GM19324 (cell line): ENCODE data around the gene IL4.
"Not testable (repeated sequence)": the region's sequence is repeated elsewhere in the genome, so short reads cannot be mapped to it uniquely, and the experiment has no call there.

Experiments
- ATAC-seq: cut with Tn5 transposase; IDR thresholded peaks from one replicate; pipeline ENCODE4 v1.9.1; 2021; ENCODE audit warnings: mild to moderate bottlenecking, moderate library complexity; ENCODE audit not compliant: unreplicated experiment, low FRiP score

The IL4 gene

GRCh38 chr5:132673939-132674630 lies at the start of gene IL4:
Gene IL4, plus strand, starts transcription at chr5:132673989. Its CDS starts 62 bp downstream, at chr5:132674051.
- ATAC-seq = peak; percentile 20

DNA sequence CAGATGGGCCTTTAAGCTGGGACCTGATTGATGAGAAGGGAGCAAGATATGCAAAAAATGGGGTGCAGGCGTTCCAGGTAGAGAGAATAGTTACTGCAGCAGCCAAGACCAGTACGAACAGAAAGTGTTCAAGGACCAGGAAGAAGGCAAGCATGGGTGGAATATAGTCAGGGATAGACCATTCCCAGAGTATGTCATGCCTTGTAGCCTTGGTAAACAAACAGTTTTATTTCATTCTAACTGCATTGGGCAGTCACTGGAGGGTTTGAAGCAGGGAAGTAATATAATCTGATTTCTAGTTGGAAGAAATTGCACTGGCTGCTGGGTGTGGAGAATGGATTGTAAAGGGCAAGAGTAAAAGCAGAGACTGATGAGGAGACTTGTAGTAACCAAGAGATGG lies 46.3 kb upstream of the IL4 start:
- no peak for ATAC-seq

DNA sequence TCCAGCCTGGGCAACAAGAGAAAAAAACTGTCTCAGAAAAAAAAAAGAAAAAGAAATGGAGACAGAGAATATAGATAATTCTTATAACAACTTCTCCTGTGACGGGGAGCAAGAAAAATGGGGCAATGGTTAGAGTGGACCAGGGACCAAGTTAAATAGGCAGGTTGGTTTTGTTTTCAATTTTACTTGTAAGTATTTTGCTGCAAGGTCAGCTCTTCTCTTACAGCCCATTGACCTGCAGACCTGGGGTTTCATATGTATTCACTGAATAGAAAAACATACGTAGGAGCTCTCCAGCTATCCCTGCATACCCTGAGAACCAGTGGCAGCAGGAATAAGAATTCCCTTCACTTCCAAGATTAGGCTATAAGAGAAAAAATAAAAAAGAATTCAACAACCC lies 45.0 kb upstream of the IL4 start:
- ATAC-seq = no peak

DNA sequence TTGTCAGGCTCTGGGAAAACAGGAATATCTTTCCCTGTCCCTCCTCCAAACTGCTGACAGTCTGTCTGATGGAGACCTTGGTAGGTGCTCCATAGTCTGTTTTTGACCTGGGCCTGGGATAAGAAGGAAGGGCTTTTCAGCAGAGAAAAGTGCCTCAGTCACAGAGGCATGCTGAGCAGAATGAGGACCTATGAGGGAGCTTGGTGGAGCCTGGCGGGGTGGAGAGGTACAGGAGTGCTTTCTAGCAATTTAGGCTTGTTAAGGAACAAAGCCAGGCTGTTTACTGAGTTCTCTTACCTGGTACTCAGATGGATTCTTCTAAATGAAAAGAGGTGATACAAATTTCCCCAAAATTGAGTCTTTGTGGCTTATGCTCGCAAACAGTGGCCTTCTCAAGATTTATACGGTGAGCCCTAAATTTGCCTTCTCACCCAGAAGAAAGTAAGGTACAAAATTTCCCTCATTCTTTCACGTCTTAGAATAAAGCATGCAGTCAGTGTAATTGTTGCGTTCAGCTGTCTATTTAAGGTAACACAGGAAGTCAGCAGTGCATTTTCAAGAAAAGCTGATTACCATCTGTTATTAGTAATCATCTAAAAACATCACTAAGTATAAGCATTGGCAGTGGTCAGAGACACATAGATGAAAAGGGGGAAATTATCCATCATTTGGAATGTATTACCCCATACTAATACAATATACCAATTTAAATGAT lies 44.4 kb upstream of the IL4 start:
- no peak for ATAC-seq

DNA sequence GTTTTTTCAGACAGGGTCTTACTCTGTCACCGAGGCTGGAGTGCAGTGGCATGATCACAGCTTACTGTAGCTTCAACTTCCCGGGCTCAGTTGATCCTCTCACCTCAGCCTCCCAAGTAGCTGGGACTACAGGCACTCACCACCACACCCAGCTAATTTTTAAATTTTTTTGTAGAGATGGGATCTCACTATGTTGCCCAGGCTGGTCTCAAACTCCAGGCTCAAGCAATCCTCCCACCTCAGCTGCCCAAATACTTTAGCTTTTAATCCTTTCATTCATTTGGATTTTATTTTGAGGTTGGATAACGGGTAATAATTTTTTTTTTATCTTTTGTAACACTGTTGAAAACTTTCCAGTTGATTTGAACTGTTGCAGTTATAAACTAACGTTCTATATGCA lies 40.2 kb upstream of the IL4 start:
- not testable (repeated sequence) for ATAC-seq

- ATAC-seq = no peak
Measured at GRCh38 chr5:132635873-132636272, 37.9 kb upstream of the IL4 start.

GRCh38 chr5:132637241-132637640 lies 36.5 kb upstream of the IL4 start:
- ATAC-seq = no peak

DNA sequence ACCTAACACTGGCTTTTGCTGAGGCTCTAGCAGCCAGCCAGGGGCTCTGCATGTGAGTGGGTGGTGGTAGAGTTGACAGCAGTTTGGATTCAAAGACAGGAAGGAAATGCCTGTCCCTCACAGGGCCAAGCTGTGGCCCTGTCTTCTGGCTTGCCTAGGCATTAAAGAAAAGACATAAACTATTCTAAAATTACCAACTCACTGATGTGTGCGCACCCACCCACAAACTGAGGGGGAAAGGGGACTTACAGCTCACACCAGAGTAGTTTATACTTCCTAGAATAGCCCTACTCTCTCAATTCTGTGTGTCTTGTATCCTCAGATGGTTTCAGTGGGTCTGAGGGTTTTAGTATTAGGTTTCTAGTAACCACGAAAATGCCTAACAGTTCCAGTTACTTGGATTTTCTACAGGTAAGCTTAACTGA lies 34.1 kb upstream of the IL4 start:
- ATAC-seq = no peak

DNA sequence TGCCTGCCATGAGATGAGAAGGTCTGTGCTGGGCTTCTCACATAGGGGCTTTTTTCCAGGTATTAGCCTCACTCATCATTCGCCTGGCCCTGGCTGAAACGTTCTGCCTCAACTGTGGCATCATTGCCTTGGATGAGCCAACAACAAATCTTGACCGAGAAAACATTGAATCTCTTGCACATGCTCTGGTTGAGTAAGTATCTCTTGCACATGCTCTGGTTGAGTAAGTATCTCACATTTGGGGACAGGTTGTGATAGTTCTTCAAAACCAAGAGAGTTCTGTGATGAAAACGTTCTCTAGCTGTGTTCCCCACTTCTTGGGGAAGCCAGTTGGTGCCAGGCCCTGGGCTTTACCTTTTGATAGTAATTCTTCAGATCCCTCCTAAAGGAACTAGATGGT lies 33.2 kb upstream of the IL4 start:
- no peak for ATAC-seq

GRCh38 chr5:132641241-132641723 lies 32.5 kb upstream of the IL4 start:
- no peak for ATAC-seq

- no peak for ATAC-seq
Measured at GRCh38 chr5:132641841-132642240, 31.9 kb upstream of the IL4 start.

GRCh38 chr5:132644177-132644576 lies 29.6 kb upstream of the IL4 start:
- ATAC-seq = no peak

GRCh38 chr5:132646583-132647266 lies 27.1 kb upstream of the IL4 start:
- no peak for ATAC-seq

- ATAC-seq = no peak
Measured at GRCh38 chr5:132647473-132647872, 26.3 kb upstream of the IL4 start.

- ATAC-seq = no peak
Measured at GRCh38 chr5:132648355-132648754, 25.4 kb upstream of the IL4 start.

- ATAC-seq = no peak
Measured at GRCh38 chr5:132651838-132652469, 21.8 kb upstream of the IL4 start.

DNA sequence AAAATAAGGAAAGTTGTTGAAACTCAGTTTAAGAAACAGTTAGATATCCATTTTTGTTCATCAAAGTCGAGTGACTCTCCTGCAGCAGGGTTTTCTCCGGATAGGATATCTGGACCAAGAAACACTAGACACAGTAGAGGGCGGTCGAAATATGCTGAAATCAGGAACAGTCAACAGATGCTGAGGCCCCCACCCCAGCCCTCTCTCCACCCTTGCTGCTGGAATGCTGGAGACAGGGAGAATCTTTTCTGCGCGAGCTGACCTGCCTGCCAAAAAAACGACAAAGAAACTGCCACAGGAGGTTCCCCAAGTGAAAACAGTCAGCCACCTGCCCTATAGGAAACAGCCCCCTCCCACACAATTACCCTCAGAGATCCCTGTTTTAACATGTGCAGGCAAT lies 20.1 kb upstream of the IL4 start:
- no peak for ATAC-seq

DNA sequence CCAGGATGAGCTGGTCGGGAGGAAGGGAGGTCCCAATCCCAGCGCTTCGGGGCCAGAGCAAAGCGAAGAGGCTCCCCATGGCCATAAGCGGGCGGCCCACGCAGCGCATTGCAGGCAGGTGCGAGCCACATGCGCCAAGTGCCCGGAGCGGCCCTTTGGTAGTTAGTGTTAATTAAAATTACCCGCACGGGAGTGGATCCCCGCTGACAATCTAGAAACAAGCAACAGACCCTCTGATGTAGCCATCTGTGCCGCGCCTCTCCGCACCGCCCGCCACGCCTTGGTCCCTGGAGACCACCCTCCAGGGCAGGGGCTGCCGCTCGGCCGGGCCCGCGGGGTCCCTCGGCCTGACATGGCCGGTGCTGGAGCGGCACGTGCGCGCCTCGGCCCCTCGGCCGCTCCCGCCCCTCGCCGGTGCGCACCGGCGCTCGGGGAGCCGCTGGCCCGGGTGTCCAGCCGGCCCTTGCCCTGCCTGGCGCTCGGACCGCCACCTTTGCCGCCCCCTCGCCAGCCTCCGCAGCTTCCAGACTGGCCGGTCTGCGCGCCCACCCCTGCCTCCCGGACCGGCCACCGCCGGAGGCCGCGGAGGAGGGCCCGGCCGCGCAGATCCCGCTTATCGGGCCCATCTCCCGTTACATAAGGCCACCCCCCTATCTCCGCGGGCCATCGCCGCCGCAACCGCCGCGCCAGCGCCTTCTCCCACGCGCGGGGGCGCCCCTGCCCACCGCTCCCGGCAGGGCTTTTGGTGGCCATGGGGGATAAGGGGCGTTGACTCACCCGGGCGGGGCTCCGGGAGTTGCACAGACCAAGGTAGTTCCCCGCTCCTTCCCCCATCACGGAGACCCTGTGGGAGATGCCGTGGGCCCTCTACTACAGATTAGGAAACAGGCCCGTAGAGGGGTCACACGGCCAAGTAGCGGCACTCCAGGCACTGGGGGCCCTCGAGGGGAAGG lies 17.7 kb upstream of the IL4 start:
- peak; percentile 29 for ATAC-seq

- no peak for ATAC-seq
Measured at GRCh38 chr5:132656774-132657355, 16.9 kb upstream of the IL4 start.
